Measurements from ENCODE around the gene TECRL. TPM values are rescaled to one million over a fixed set of nuclear protein-coding genes. Genes with fewer than 3 reads are reported as not detected.

TECRL gene
- total and polyA plus RNA-seq, 2 donors (not counting 1 experiment from before 2014, with no cell fraction given) = not detected

DNA sequence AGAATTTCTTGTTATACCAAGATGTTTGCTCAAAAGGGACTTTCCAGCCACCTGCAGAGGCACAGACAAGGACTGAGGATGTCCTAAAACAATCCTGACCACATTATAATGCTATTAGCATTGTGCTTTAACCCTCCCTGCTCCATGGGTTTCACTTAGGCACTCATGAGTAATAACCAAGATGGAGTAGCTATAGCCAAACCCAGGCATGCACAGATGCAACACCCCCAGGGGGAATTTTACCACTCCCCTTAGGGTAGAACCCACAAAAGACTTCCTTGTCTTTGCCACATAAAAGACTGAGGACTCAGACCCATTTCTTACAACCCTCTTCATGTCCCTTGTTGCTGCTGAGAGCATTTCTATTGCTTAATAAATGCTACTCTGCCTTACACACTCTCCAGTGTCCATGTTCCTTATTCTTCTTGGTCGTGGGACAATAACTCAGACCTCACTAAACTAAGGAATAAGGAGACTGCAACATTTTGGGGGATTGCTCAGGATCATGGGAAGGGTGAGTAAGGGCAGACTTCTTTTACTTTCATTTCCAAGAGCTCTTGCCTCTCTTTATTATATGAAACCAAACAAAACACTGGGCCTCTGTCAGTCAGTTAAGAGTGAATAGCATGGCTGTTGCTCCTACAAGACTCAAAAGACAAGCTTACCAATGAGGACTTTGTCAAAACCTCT lies 103.5 kb downstream of the TECRL start:
- no peak for DNase-seq (ENCODE audit: low read depth in 2 of 2)
- TF ChIP-seq EZH2 (IDR thresholded peaks at IDR 0.05; ENCODE audit: low read length, missing control alignments) = no peak
- TF ChIP-seq, protein P1, sequence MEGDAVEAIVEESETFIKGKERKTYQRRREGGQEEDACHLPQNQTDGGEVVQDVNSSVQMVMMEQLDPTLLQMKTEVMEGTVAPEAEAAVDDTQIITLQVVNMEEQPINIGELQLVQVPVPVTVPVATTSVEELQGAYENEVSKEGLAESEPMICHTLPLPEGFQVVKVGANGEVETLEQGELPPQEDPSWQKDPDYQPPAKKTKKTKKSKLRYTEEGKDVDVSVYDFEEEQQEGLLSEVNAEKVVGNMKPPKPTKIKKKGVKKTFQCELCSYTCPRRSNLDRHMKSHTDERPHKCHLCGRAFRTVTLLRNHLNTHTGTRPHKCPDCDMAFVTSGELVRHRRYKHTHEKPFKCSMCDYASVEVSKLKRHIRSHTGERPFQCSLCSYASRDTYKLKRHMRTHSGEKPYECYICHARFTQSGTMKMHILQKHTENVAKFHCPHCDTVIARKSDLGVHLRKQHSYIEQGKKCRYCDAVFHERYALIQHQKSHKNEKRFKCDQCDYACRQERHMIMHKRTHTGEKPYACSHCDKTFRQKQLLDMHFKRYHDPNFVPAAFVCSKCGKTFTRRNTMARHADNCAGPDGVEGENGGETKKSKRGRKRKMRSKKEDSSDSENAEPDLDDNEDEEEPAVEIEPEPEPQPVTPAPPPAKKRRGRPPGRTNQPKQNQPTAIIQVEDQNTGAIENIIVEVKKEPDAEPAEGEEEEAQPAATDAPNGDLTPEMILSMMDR (conservative IDR thresholded peaks at IDR 0.05 in 1 of 2, IDR thresholded peaks at IDR 0.05 in 1 of 2; ENCODE audit: low read depth in 1 of 2, low read length in 2 of 2) = no peak

DNA sequence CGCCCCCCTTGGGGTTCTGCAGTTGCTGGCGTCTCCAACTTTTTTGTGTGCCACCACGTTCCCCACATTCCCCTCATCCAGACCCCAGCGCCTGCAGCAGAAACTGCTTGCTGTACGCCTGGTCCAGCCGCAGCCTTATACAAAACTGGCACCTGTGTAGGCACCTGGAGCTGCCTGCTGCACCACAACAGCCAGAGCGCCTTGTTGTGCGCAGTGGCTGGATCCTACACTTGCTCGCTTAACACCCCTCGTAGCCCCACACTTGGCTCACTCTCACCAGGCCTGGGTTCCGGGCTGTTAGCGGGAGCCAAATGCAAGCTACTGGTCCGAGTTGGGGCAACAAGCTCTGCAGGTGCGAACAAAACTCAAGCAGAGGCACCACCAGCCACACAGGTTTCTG lies 136.8 kb downstream of the TECRL start:
- Histone ChIP-seq H3K36me3 (ENCODE audit: control insufficient read depth, insufficient read depth, low read length) (no peaks in the 10 kb centered on the region), H3K27ac (ENCODE audit: insufficient read depth, low read length) (no peak overlapping the region), H4K20me1 (ENCODE audit: control insufficient read depth, extremely low read depth, insufficient read depth, low read length) (no peaks in the 10 kb centered on the region), H3K27me3 (ENCODE audit: control insufficient read depth, insufficient read depth, low read length) (no peaks in the 10 kb centered on the region), H2AFZ (ENCODE audit: low read length) (no peak overlapping the region), H3K4me2 (ENCODE audit: extremely low read depth, insufficient read depth, low read length) (no peak overlapping the region), H3K4me1 (ENCODE audit: control insufficient read depth, extremely low read depth, insufficient read depth, low read length) (no peaks in the 10 kb centered on the region), H3K9ac (ENCODE audit: insufficient read depth, low read length) (no peak overlapping the region), H3K4me3 (replicated peaks in 1 of 4; ENCODE audit: control extremely low read depth in 1 of 4, insufficient read depth in 1 of 4, low read depth in 3 of 4, low read length in 4 of 4) (no peak overlapping the region), H3K9me3 (ENCODE audit: control insufficient read depth, insufficient read depth, low read depth, low read length) (no peaks in the 10 kb centered on the region), H3K79me2 (ENCODE audit: control insufficient read depth, insufficient read depth, low read length) (no peaks in the 10 kb centered on the region)
- DNase-seq (ENCODE audit: low read depth in 2 of 2) = no peak
- TF ChIP-seq, protein P1 (conservative IDR thresholded peaks at IDR 0.05 in 1 of 2, IDR thresholded peaks at IDR 0.05 in 1 of 2; ENCODE audit: low read depth in 1 of 2, low read length in 2 of 2) = no peak
- TF ChIP-seq EZH2 (IDR thresholded peaks at IDR 0.05; ENCODE audit: low read length, missing control alignments) = no peak

More for the DNA sequence above, 103.5 kb downstream of the TECRL start:
- Histone ChIP-seq H3K4me3 (replicated peaks in 1 of 4; ENCODE audit: control extremely low read depth in 1 of 4, insufficient read depth in 1 of 4, low read depth in 3 of 4, low read length in 4 of 4) (no peak overlapping the region), H4K20me1 (ENCODE audit: control insufficient read depth, extremely low read depth, insufficient read depth, low read length) (no peaks in the 10 kb centered on the region), H3K27ac (ENCODE audit: insufficient read depth, low read length) (no peak overlapping the region), H3K36me3 (ENCODE audit: control insufficient read depth, insufficient read depth, low read length) (no peaks in the 10 kb centered on the region), H3K4me1 (ENCODE audit: control insufficient read depth, extremely low read depth, insufficient read depth, low read length) (no peaks in the 10 kb centered on the region), H3K9me3 (ENCODE audit: control insufficient read depth, insufficient read depth, low read depth, low read length) (no peaks in the 10 kb centered on the region), H2AFZ (ENCODE audit: low read length) (no peak overlapping the region), H3K9ac (ENCODE audit: insufficient read depth, low read length) (no peak overlapping the region), H3K79me2 (ENCODE audit: control insufficient read depth, insufficient read depth, low read length) (no peaks in the 10 kb centered on the region), H3K4me2 (ENCODE audit: extremely low read depth, insufficient read depth, low read length) (no peak overlapping the region), H3K27me3 (ENCODE audit: control insufficient read depth, insufficient read depth, low read length) (no peaks in the 10 kb centered on the region)

DNA sequence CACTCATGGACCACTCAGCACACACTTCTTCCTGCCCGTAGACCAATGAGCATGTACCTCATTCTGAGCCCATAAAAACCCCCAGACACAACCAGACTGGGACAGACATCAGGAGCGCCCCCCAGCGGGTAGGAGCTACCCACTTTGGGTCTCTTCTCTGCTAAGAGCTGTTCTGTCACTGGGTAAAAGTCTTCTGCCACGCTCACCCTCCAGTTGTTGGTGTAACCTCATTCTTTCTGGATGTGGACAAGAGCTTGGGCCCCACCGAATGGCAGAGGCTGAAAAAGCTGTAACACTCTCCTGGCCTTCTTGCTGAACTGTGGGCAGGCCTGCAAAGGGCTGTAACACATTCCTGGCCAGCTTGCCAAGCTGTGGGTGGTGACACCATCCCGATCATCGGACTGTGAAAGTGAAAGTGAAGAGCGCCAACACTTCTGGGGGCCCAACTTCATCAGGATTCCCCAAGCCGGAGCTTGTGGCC lies 137.6 kb downstream of the TECRL start:
- H3K4me2 ChIP-seq (ENCODE audit: extremely low read depth, insufficient read depth, low read length) = no peak overlapping the region
- no peaks in the 10 kb centered on the region for H3K4me1 ChIP-seq (ENCODE audit: control insufficient read depth, extremely low read depth, insufficient read depth, low read length)
- peak in 1 of 2 donors; percentile 0 for DNase-seq (ENCODE audit: low read depth in 2 of 2)
- no peak overlapping the region for H2AFZ ChIP-seq (ENCODE audit: low read length)
- no peak overlapping the region for H3K27ac ChIP-seq (ENCODE audit: insufficient read depth, low read length)
- no peaks in the 10 kb centered on the region for H3K36me3 ChIP-seq (ENCODE audit: control insufficient read depth, insufficient read depth, low read length)
- no peaks in the 10 kb centered on the region for H4K20me1 ChIP-seq (ENCODE audit: control insufficient read depth, extremely low read depth, insufficient read depth, low read length)
- TF ChIP-seq, protein P1 (conservative IDR thresholded peaks at IDR 0.05 in 1 of 2, IDR thresholded peaks at IDR 0.05 in 1 of 2; ENCODE audit: low read depth in 1 of 2, low read length in 2 of 2) = no peak
- no peak for TF ChIP-seq EZH2 (IDR thresholded peaks at IDR 0.05; ENCODE audit: low read length, missing control alignments)
- no peak overlapping the region for H3K4me3 ChIP-seq (replicated peaks in 1 of 4; ENCODE audit: control extremely low read depth in 1 of 4, insufficient read depth in 1 of 4, low read depth in 3 of 4, low read length in 4 of 4)
- H3K79me2 ChIP-seq (ENCODE audit: control insufficient read depth, insufficient read depth, low read length) = no peaks in the 10 kb centered on the region
- no peaks in the 10 kb centered on the region for H3K9me3 ChIP-seq (ENCODE audit: control insufficient read depth, insufficient read depth, low read depth, low read length)
- no peaks in the 10 kb centered on the region for H3K27me3 ChIP-seq (ENCODE audit: control insufficient read depth, insufficient read depth, low read length)
- H3K9ac ChIP-seq (ENCODE audit: insufficient read depth, low read length) = no peak overlapping the region
